ENCODE measurements around the gene CCDC187. TPM values are rescaled to one million over a fixed set of nuclear protein-coding genes. Genes with fewer than 3 reads are reported as not detected.
A peak's percentile ranks its signal among the peaks of the same experiment; 100 is the strongest.

Gene CCDC187
- total RNA-seq, 1 donor from 2014 or later, result 0.47 TPM

DNA sequence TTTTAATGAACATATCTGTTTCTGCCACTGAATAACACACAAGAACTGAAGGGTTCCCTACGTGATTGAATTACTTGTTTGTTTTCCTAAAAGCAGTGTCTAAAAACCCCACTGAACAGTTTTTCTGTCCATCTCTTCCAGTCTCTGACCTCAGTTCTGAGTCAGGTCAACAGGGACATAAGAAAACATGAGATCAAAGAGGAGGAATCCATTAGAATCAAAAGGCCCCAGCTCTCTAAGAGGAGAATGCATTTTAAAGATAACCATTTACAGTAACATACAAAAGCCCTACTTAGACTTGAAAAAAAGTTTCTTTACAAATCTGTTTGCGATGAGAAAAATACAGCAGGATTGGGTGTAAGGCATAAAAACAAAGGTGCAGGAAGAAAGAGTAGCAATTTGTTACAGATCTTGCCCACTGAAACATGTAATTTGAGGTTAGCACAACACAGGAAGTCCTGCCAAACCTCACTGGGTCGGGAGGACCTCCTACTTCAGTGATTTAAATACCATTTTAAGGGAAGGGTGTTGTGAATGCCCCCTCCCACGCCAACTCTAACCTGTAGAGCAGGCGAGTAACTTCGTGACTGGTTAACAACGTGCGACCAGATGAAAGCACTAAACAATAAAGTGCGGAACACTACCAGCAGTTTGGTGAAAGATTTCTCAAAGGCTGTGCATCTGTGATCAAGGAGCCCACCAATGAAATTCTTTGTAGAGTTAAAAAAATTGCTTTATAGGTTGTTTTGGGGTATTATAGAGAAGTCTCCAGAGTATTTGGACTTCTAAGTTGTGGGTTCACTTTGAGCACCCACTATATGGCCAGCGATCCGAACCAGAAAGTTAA lies 59.5 kb downstream of the CCDC187 start:
- TF ChIP-seq, protein P1, sequence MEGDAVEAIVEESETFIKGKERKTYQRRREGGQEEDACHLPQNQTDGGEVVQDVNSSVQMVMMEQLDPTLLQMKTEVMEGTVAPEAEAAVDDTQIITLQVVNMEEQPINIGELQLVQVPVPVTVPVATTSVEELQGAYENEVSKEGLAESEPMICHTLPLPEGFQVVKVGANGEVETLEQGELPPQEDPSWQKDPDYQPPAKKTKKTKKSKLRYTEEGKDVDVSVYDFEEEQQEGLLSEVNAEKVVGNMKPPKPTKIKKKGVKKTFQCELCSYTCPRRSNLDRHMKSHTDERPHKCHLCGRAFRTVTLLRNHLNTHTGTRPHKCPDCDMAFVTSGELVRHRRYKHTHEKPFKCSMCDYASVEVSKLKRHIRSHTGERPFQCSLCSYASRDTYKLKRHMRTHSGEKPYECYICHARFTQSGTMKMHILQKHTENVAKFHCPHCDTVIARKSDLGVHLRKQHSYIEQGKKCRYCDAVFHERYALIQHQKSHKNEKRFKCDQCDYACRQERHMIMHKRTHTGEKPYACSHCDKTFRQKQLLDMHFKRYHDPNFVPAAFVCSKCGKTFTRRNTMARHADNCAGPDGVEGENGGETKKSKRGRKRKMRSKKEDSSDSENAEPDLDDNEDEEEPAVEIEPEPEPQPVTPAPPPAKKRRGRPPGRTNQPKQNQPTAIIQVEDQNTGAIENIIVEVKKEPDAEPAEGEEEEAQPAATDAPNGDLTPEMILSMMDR (IDR thresholded peaks at IDR 0.05; ENCODE audit: unreplicated experiment), result no peak
- no peaks in the 10 kb centered on the region for H3K9me3 Mint-ChIP-seq
- no peak for DNase-seq (ENCODE audit: low spot score in 2 of 2, unreplicated experiment in 2 of 2)
- H3K27ac Mint-ChIP-seq, result peak overlapping the region; percentile 66
- H3K4me1 Mint-ChIP-seq, result peaks cover 27% of the 10 kb centered on the region
- peak overlapping the region; percentile 78 for H3K4me3 Mint-ChIP-seq
- H3K27me3 Mint-ChIP-seq (ENCODE audit: low read depth), result no peaks in the 10 kb centered on the region
- H3K36me3 Mint-ChIP-seq, result no peaks in the 10 kb centered on the region

DNA sequence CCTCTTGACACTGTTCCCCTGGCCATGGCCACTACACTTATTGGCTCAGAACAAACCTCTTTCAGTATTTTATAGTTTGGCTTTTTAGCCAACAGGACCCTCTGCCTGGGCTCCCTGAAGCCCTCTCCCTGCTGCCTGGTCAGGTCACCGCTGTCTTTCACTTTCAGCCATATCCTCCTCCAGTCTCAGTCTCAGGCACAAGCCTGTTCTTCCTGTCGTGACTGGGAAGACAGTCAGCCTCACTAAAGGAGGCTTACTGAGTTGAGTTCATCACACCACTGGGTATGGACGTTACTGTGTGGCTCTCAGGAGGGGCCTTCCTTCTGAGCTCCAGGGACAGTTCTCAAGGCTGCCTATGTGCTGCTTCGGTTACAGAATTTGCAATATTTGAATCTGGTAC lies 60.3 kb downstream of the CCDC187 start:
- no peaks in the 10 kb centered on the region for H3K9me3 Mint-ChIP-seq
- peaks cover 27% of the 10 kb centered on the region for H3K4me1 Mint-ChIP-seq
- DNase-seq (ENCODE audit: low spot score in 2 of 2, unreplicated experiment in 2 of 2), result no peak
- H3K27me3 Mint-ChIP-seq (ENCODE audit: low read depth), result no peaks in the 10 kb centered on the region
- H3K4me3 Mint-ChIP-seq, result peak overlapping the region; percentile 78
- TF ChIP-seq, protein P1 (IDR thresholded peaks at IDR 0.05; ENCODE audit: unreplicated experiment), result no peak
- no peak overlapping the region for H3K27ac Mint-ChIP-seq
- no peaks in the 10 kb centered on the region for H3K36me3 Mint-ChIP-seq

DNA sequence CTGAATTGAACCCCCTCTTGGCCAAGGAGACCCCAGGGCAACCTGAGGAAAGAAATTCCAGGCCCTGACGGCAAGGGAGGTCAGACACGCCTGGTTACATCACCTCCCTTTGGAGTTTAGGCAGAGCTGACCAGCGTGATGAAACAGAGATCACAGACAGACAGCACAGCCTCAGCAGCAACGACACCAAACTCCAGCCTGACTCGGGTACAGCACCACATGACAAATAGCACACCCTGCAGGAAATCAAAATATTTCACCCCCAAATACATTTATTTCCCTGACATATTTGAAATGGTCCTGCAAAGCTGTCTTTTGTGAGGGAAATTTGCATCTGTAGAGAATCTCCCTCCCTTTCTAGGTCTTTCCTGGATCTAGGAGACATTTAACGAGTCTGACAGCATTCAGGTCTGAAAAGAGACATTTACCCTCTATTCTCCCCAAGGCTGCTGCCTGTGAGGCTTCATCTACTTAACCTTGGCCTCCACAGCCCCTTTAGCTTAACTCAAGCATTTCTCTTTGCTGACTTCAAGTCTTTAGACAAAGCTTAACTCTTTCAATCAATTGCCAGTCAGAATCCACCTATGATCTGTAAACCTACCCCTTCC lies 60.9 kb downstream of the CCDC187 start:
- DNase-seq (ENCODE audit: low spot score in 2 of 2, unreplicated experiment in 2 of 2), result no peak
- H3K36me3 Mint-ChIP-seq, result no peaks in the 10 kb centered on the region
- H3K9me3 Mint-ChIP-seq, result no peaks in the 10 kb centered on the region
- no peak overlapping the region for H3K27ac Mint-ChIP-seq
- no peak overlapping the region for H3K4me3 Mint-ChIP-seq
- peaks cover 26% of the 10 kb centered on the region for H3K4me1 Mint-ChIP-seq
- TF ChIP-seq, protein P1 (IDR thresholded peaks at IDR 0.05; ENCODE audit: unreplicated experiment), result no peak
- H3K27me3 Mint-ChIP-seq (ENCODE audit: low read depth), result no peaks in the 10 kb centered on the region

DNA sequence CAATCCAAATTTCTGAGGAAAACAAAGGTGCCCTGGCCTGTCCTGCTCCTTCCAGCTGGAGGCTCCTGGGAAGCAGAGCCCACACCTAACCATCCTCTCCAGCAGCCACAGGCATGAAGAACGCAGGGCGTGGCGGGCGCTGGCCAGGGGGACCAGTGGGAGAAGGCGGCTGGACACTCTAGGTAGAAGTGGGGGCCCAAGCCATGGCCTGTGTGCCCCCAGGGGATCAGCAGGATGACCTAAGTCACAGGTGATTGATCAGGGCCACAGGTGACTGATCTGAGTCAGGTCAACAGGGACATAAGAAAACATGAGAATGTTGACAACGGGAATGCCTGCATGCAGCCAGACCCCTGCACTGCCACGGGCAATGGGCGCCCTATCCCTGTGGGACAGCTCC lies 61.6 kb downstream of the CCDC187 start:
- Mint-ChIP-seq H3K4me1 (peaks cover 24% of the 10 kb centered on the region), H3K4me3 (no peak overlapping the region), H3K27ac (no peak overlapping the region), H3K9me3 (no peaks in the 10 kb centered on the region), H3K27me3 (ENCODE audit: low read depth) (no peaks in the 10 kb centered on the region), H3K36me3 (no peaks in the 10 kb centered on the region)
- TF ChIP-seq, protein P1 (IDR thresholded peaks at IDR 0.05; ENCODE audit: unreplicated experiment), result no peak
- DNase-seq (ENCODE audit: low spot score in 2 of 2, unreplicated experiment in 2 of 2), result no peak

DNA sequence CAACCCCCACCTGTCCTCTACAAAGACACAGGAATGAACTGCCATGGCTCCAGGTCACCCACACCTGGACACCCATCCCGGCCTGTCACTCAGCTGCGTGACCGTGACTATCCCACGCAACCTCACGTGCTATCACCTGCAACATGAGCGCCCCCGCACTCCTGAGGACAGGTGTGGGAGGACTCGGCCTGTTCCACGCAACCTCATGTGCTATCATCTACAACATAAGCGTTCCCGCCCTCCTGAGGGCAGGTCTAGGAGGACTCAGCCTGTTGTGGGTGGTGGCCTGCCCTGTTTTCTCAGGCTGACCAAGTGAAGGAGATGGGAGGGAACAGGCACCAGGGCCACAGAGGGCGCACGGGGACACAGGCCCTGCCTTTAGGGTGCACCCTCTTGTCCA lies 62.4 kb downstream of the CCDC187 start:
- Mint-ChIP-seq H3K4me1 (peaks cover 24% of the 10 kb centered on the region), H3K36me3 (no peaks in the 10 kb centered on the region), H3K27me3 (ENCODE audit: low read depth) (no peaks in the 10 kb centered on the region), H3K9me3 (no peaks in the 10 kb centered on the region), H3K4me3 (no peak overlapping the region), H3K27ac (no peak overlapping the region)
- TF ChIP-seq, protein P1 (IDR thresholded peaks at IDR 0.05; ENCODE audit: unreplicated experiment), result no peak
- DNase-seq (ENCODE audit: low spot score in 2 of 2, unreplicated experiment in 2 of 2), result no peak

Measured in mesothelial cell of epicardium (in vitro differentiated cells).